ENCODE data around the gene ZNF408. TPM values are rescaled to one million over a fixed set of nuclear protein-coding genes. Genes with fewer than 3 reads are reported as not detected.

ZNF408 gene
- total and polyA plus RNA-seq, 2 of the 13 experiments (the other 11 are each of a cell fraction or from before 2014, with no cell fraction given), result 11.2 to 12.5 TPM

GRCh38 chr11:46700241-46701077, at the start of gene ZNF408, which contains the start of gene ARHGAP1 (continued):
- TF ChIP-seq SOX6 (IDR thresholded peaks at IDR 0.05), result no peak
- peak; percentile 76 for TF ChIP-seq SOX6 (CRISPR knock-in tag; IDR thresholded peaks at IDR 0.05)
- peak; percentile 89; the same call in 1 of the 2 replicates for TF ChIP-seq ZXDC (CRISPR knock-in tag; IDR thresholded peaks at IDR 0.05)
- TF ChIP-seq, protein P1, sequence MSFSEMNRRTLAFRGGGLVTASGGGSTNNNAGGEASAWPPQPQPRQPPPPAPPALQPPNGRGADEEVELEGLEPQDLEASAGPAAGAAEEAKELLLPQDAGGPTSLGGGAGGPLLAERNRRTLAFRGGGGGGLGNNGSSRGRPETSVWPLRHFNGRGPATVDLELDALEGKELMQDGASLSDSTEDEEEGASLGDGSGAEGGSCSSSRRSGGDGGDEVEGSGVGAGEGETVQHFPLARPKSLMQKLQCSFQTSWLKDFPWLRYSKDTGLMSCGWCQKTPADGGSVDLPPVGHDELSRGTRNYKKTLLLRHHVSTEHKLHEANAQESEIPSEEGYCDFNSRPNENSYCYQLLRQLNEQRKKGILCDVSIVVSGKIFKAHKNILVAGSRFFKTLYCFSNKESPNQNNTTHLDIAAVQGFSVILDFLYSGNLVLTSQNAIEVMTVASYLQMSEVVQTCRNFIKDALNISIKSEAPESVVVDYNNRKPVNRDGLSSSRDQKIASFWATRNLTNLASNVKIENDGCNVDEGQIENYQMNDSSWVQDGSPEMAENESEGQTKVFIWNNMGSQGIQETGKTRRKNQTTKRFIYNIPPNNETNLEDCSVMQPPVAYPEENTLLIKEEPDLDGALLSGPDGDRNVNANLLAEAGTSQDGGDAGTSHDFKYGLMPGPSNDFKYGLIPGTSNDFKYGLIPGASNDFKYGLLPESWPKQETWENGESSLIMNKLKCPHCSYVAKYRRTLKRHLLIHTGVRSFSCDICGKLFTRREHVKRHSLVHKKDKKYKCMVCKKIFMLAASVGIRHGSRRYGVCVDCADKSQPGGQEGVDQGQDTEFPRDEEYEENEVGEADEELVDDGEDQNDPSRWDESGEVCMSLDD (CRISPR knock-in tag; IDR thresholded peaks at IDR 0.05; ENCODE audit: borderline replicate concordance), result no peak
- no peak for TF ChIP-seq GTF2F1 (IDR thresholded peaks at IDR 0.05; ENCODE audit: low read length)
- TF ChIP-seq ZSCAN29 (CRISPR knock-in tag; conservative IDR thresholded peaks at IDR 0.05), result peak; percentile 4; the same call in 1 of the 2 replicates
- no peak for TF ChIP-seq ZNF282 (IDR thresholded peaks at IDR 0.05; ENCODE audit: partially characterized antibody)
- peak; percentile 97 for TF ChIP-seq POLR2G (IDR thresholded peaks at IDR 0.05; ENCODE audit: low read depth, low read length)
- no peak for TF ChIP-seq ZEB1 (IDR thresholded peaks at IDR 0.05; ENCODE audit: insufficient replicate concordance, low read depth)
- TF ChIP-seq ERF (CRISPR knock-in tag; IDR thresholded peaks at IDR 0.05), result peak; percentile 61; the same call in 1 of the 2 replicates
- TF ChIP-seq SALL2 (CRISPR knock-in tag; IDR thresholded peaks at IDR 0.05), result 0 out of 2 replicates have a peak, but pooled peaks have one; percentile 18
- TF ChIP-seq GABPB1 (CRISPR knock-in tag; IDR thresholded peaks at IDR 0.05), result peak; percentile 98
- TF ChIP-seq SMARCE1 (IDR thresholded peaks at IDR 0.05; ENCODE audit: borderline replicate concordance), result no peak
- peak; percentile 20; the same call in 1 of the 2 replicates for TF ChIP-seq KLF12 (CRISPR knock-in tag; IDR thresholded peaks at IDR 0.05; ENCODE audit: borderline replicate concordance)
- TF ChIP-seq ZSCAN25 (CRISPR knock-in tag; IDR thresholded peaks at IDR 0.05), result peak; percentile 26; the same call in 1 of the 2 replicates
- TF ChIP-seq CENPT (CRISPR knock-in tag; IDR thresholded peaks at IDR 0.05; ENCODE audit: low read depth), result 0 out of 2 replicates have a peak, but pooled peaks have one; percentile 39
- TF ChIP-seq MTA1 (CRISPR knock-in tag; IDR thresholded peaks at IDR 0.05; ENCODE audit: borderline replicate concordance), result peak; percentile 77; the same call in 1 of the 2 replicates
- TF ChIP-seq ZNF605 (CRISPR knock-in tag; IDR thresholded peaks at IDR 0.05), result peak; percentile 0
- TF ChIP-seq SIN3A (IDR thresholded peaks at IDR 0.05; ENCODE audit: borderline replicate concordance, low read depth, low read length), result peak; percentile 93
- 0 out of 2 replicates have a peak, but pooled peaks have one; percentile 22 for TF ChIP-seq HNF4G (IDR thresholded peaks at IDR 0.05; ENCODE audit: borderline replicate concordance, low read depth, low read length)
- TF ChIP-seq HNF4G (CRISPR knock-in tag; IDR thresholded peaks at IDR 0.05; ENCODE audit: borderline replicate concordance, low read depth), result peak; percentile 69; the same call in 1 of the 2 replicates
- 0 out of 2 replicates have a peak, but pooled peaks have one; percentile 46 for TF ChIP-seq PAX8 (CRISPR knock-in tag; IDR thresholded peaks at IDR 0.05; ENCODE audit: borderline replicate concordance)
- peak; percentile 53; the same call in 1 of the 2 replicates for TF ChIP-seq SNAPC2 (CRISPR knock-in tag; IDR thresholded peaks at IDR 0.05)
- TF ChIP-seq CENPX (CRISPR knock-in tag; IDR thresholded peaks at IDR 0.05), result no peak
